Kidney epithelial cell (primary cell): ENCODE results near the gene CEP85. TPM values are rescaled to one million over a fixed set of nuclear protein-coding genes. Genes with fewer than 3 reads are reported as not detected.

Experiments
- DNase-seq: peaks from one replicate; pipeline ENCODE4 v3.0.0-alpha.2; 2010; ENCODE audit warnings: low read depth
- H3K27me3 ChIP-seq: 2 replicates; pipeline ENCODE4 v1.6.0; 2011; ENCODE audit warnings: low read length; ENCODE audit not compliant: control insufficient read depth, insufficient read depth
- H3K36me3 ChIP-seq: 2 replicates; pipeline ENCODE4 v1.5.1; 2011; ENCODE audit warnings: low read length; ENCODE audit not compliant: control insufficient read depth, insufficient read depth
- H3K4me3 ChIP-seq: 2 replicates; pipeline ENCODE4 v1.5.1; 2011; ENCODE audit warnings: low read depth, mild to moderate bottlenecking, control low read depth, low read length
- CTCF ChIP-seq: IDR thresholded peaks from 2 replicates; pipeline ENCODE4 v1.5.1; 2011; ENCODE audit warnings: mild to moderate bottlenecking, moderate library complexity, low read length, control low read depth, inconsistent platforms; ENCODE audit not compliant: insufficient read depth, poor library complexity, severe bottlenecking
- total RNA-seq: library from RNA; depleted of rRNA; stranded (reverse); fragments of >200 nt; gene quantifications from 2 replicates; pipeline ENCODE4 v1.2.3, GENCODE V29; 2015

Gene CEP85
- total RNA-seq, 1 donor from 2014 or later = 7.5 TPM

GRCh38 chr1:26317146-26317545 lies 83.1 kb downstream of the CEP85 start:
- Histone ChIP-seq H3K36me3 (no peaks in the 10 kb centered on the region), H3K4me3 (no peak overlapping the region), H3K27me3 (no peaks in the 10 kb centered on the region)
- DNase-seq = no peak
- no peak for TF ChIP-seq CTCF

- H3K4me3 ChIP-seq = no peak within 1 kb of the TSS
- no peaks in the 10 kb centered on the region for H3K27me3 ChIP-seq
- no peak for DNase-seq
- no peak for TF ChIP-seq CTCF
- H3K36me3 ChIP-seq = no peaks in the 10 kb centered on the region
Observed at GRCh38 chr1:26317612-26318337, 83.8 kb downstream of the CEP85 start, which contains the start of gene CD52. CD52 (plus strand) TSS chr1:26317958; CDS start chr1:26318018, 60 bp downstream.

GRCh38 chr1:26318338-26319064 lies 84.5 kb downstream of the CEP85 start:
- no peak for TF ChIP-seq CTCF
- Histone ChIP-seq H3K4me3 (no peak overlapping the region), H3K27me3 (no peaks in the 10 kb centered on the region), H3K36me3 (no peaks in the 10 kb centered on the region)
- DNase-seq = no peak

- Histone ChIP-seq H3K27me3 (no peaks in the 10 kb centered on the region), H3K4me3 (no peak overlapping the region), H3K36me3 (no peaks in the 10 kb centered on the region)
- TF ChIP-seq CTCF = no peak
- no peak for DNase-seq
Observed at GRCh38 chr1:26320896-26321295, 86.9 kb downstream of the CEP85 start.

GRCh38 chr1:26321315-26322041 lies 87.5 kb downstream of the CEP85 start:
- H3K27me3 ChIP-seq = no peaks in the 10 kb centered on the region
- H3K36me3 ChIP-seq = no peaks in the 10 kb centered on the region
- TF ChIP-seq CTCF = peak; percentile 93
- no peak overlapping the region for H3K4me3 ChIP-seq
- peak; percentile 32 for DNase-seq
